Gastroesophageal sphincter (tissue), 3 donors: ENCODE results near the gene SWAP70.

Experiments
- CTCF ChIP-seq, 4 experiments: fragments of 200-600 bp in 2 of 4; fragments of 450-650 bp in 2 of 4; sonication (generic) in 1 of 4; IDR thresholded peaks; one replicate each; pipeline ENCODE4 v1.5.1; 2017 to 2019; ENCODE audit warnings: antibody characterized with exemption in 4 of 4, mild to moderate bottlenecking in 2 of 4, moderate library complexity in 2 of 4
- EP300 ChIP-seq: sonication (generic); formaldehyde crosslinking; IDR thresholded peaks from one replicate; pipeline ENCODE4 v1.6.1; 2017; ENCODE audit warnings: antibody characterized with exemption, mild to moderate bottlenecking
- POLR2A ChIP-seq, 2 donors: fragments of 450-650 bp; IDR thresholded peaks; one replicate each; pipeline ENCODE4 v1.6.1; 2017; ENCODE audit warnings: antibody characterized with exemption in 2 of 2, mild to moderate bottlenecking in 2 of 2, moderate library complexity in 1 of 2
- POLR2AphosphoS5 ChIP-seq: sonication (generic); formaldehyde crosslinking; IDR thresholded peaks from one replicate; pipeline ENCODE4 v1.6.1; 2017; ENCODE audit warnings: antibody characterized with exemption

- TF ChIP-seq CTCF (IDR thresholded peaks at IDR 0.05) (no peak), POLR2A (IDR thresholded peaks at IDR 0.05) (no peak), POLR2AphosphoS5 (no peak), EP300 (no peak)
These were observed 62.6 kb downstream of the SWAP70 start for GRCh38 chr11:9726321-9727022.
